ENCODE results near the gene ARHGAP30.

DNA sequence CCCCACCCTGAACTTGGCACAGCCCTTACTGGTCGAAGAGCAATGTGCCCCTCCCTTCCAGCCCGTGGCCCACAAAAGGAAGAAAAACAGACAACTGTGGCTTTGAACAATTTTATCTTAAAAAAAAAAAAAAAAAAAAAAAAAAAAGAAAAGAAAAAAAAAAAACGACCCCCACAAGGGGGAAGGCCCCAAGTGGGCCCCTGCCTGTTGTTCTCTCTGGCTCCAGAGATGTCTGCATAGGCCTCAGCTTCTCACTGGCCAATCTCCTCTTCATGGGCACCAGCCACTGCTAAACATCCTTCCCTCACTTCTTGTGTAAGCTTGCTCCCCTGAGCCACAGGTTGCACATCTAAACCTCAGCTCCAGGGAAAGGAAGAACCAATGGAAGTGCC is 30.5 kb downstream of the ARHGAP30 start:
- TF ChIP-seq TAF1 (IDR thresholded peaks at IDR 0.05; ENCODE audit: low read depth, low read length): no peak
- no peak for TF ChIP-seq POLR2AphosphoS5 (IDR thresholded peaks at IDR 0.05; ENCODE audit: low read depth, low read length)
- no peak for TF ChIP-seq POLR2A (IDR thresholded peaks at IDR 0.05; ENCODE audit: low read depth, low read length)
- TF ChIP-seq POU2F2 (IDR thresholded peaks at IDR 0.05; ENCODE audit: low read depth, low read length): no peak
- TF ChIP-seq SPI1 (IDR thresholded peaks at IDR 0.05; ENCODE audit: low read depth, low read length): no peak
- TF ChIP-seq PAX5 (IDR thresholded peaks at IDR 0.05; ENCODE audit: insufficient read depth, low read length, severe bottlenecking): no peak

All from GM12891 (cell line).